ENCODE results near the gene SPINK6. TPM values are rescaled to one million over a fixed set of nuclear protein-coding genes. Genes with fewer than 3 reads are reported as not detected.

Gene SPINK6
- total and polyA plus RNA-seq, 2 of the 8 experiments (the other 6 are each of a cell fraction or from before 2014, with no cell fraction given) = not detected

DNA sequence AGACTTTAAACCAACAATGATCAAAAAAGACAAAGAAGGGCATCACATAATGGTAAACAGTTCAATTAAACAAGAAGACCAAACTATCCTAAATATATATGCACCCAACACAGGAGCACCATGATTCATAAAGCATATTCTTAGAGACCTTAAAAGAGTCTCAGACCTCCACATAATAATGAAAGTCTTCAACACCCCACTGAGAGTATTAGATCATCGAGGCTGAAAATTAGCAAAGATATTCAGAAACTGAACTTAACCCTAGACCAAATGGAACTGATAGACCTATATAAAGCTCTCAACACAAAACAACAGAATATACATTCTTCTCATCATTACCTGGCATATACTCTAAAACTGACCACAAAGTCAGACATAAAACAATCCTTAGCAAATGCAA lies 46.2 kb upstream of the SPINK6 start (continued):
- TF ChIP-seq, protein P1, sequence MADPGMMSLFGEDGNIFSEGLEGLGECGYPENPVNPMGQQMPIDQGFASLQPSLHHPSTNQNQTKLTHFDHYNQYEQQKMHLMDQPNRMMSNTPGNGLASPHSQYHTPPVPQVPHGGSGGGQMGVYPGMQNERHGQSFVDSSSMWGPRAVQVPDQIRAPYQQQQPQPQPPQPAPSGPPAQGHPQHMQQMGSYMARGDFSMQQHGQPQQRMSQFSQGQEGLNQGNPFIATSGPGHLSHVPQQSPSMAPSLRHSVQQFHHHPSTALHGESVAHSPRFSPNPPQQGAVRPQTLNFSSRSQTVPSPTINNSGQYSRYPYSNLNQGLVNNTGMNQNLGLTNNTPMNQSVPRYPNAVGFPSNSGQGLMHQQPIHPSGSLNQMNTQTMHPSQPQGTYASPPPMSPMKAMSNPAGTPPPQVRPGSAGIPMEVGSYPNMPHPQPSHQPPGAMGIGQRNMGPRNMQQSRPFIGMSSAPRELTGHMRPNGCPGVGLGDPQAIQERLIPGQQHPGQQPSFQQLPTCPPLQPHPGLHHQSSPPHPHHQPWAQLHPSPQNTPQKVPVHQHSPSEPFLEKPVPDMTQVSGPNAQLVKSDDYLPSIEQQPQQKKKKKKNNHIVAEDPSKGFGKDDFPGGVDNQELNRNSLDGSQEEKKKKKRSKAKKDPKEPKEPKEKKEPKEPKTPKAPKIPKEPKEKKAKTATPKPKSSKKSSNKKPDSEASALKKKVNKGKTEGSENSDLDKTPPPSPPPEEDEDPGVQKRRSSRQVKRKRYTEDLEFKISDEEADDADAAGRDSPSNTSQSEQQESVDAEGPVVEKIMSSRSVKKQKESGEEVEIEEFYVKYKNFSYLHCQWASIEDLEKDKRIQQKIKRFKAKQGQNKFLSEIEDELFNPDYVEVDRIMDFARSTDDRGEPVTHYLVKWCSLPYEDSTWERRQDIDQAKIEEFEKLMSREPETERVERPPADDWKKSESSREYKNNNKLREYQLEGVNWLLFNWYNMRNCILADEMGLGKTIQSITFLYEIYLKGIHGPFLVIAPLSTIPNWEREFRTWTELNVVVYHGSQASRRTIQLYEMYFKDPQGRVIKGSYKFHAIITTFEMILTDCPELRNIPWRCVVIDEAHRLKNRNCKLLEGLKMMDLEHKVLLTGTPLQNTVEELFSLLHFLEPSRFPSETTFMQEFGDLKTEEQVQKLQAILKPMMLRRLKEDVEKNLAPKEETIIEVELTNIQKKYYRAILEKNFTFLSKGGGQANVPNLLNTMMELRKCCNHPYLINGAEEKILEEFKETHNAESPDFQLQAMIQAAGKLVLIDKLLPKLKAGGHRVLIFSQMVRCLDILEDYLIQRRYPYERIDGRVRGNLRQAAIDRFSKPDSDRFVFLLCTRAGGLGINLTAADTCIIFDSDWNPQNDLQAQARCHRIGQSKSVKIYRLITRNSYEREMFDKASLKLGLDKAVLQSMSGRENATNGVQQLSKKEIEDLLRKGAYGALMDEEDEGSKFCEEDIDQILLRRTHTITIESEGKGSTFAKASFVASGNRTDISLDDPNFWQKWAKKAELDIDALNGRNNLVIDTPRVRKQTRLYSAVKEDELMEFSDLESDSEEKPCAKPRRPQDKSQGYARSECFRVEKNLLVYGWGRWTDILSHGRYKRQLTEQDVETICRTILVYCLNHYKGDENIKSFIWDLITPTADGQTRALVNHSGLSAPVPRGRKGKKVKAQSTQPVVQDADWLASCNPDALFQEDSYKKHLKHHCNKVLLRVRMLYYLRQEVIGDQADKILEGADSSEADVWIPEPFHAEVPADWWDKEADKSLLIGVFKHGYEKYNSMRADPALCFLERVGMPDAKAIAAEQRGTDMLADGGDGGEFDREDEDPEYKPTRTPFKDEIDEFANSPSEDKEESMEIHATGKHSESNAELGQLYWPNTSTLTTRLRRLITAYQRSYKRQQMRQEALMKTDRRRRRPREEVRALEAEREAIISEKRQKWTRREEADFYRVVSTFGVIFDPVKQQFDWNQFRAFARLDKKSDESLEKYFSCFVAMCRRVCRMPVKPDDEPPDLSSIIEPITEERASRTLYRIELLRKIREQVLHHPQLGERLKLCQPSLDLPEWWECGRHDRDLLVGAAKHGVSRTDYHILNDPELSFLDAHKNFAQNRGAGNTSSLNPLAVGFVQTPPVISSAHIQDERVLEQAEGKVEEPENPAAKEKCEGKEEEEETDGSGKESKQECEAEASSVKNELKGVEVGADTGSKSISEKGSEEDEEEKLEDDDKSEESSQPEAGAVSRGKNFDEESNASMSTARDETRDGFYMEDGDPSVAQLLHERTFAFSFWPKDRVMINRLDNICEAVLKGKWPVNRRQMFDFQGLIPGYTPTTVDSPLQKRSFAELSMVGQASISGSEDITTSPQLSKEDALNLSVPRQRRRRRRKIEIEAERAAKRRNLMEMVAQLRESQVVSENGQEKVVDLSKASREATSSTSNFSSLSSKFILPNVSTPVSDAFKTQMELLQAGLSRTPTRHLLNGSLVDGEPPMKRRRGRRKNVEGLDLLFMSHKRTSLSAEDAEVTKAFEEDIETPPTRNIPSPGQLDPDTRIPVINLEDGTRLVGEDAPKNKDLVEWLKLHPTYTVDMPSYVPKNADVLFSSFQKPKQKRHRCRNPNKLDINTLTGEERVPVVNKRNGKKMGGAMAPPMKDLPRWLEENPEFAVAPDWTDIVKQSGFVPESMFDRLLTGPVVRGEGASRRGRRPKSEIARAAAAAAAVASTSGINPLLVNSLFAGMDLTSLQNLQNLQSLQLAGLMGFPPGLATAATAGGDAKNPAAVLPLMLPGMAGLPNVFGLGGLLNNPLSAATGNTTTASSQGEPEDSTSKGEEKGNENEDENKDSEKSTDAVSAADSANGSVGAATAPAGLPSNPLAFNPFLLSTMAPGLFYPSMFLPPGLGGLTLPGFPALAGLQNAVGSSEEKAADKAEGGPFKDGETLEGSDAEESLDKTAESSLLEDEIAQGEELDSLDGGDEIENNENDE (IDR thresholded peaks at IDR 0.05; ENCODE audit: insufficient replicate concordance, low read length) = no peak
- TF ChIP-seq SP4 (IDR thresholded peaks at IDR 0.05; ENCODE audit: low read length) (no peak), ATF2 (IDR thresholded peaks at IDR 0.05; ENCODE audit: low read length) (no peak), SAP30 (IDR thresholded peaks at IDR 0.05; ENCODE audit: insufficient read depth, insufficient replicate concordance, low read length) (no peak), HDAC6 (IDR thresholded peaks at IDR 0.05; ENCODE audit: low read depth, low read length) (no peak)

Data from H1 (cell line).